Common myeloid progenitor, CD34-positive (primary cell): ENCODE measurements around the gene TSSC4.

Experiments used
- CTCF ChIA-PET: fragments of 350-600 bp; sonication (Branson Sonifier 250); formaldehyde crosslinking; loops from one replicate; lab custom pipeline; 2021; ENCODE audit warnings: antibody characterized with exemption; lab: Charles Lee
- POLR2A ChIA-PET: fragments of 350-600 bp; sonication (Branson Sonifier 250); formaldehyde crosslinking; loops from one replicate; lab custom pipeline; 2021; ENCODE audit warnings: antibody characterized with exemption; lab: Charles Lee
- DNase-seq, 3 donors: peaks; one replicate each; pipeline versions ENCODE4 v3.0.0 to v3.0.0-alpha.2; 2013
- H3K27ac ChIP-seq, 2 experiments: 1 replicate in 1 of 2; 2 replicates in 1 of 2; pipeline ENCODE4 v1.7.0; 2013; ENCODE audit warnings: inconsistent platforms in 2 of 2, low read length in 2 of 2, mild to moderate bottlenecking in 2 of 2, low read depth in 1 of 2, moderate library complexity in 1 of 2; ENCODE audit not compliant: severe bottlenecking in 2 of 2, insufficient read depth in 1 of 2, poor library complexity in 1 of 2
- H3K27me3 ChIP-seq, 5 experiments: replicated peaks in 2 of 5; 1 replicate in 3 of 5; 2 replicates in 2 of 5; pipeline versions ENCODE4 v1.6.1 to v1.7.0; 2013; ENCODE audit warnings: low read length in 4 of 5, mild to moderate bottlenecking in 2 of 5, moderate library complexity in 2 of 5, inconsistent platforms in 1 of 5; ENCODE audit not compliant: insufficient read depth in 5 of 5, control insufficient read depth in 4 of 5
- H3K36me3 ChIP-seq, 4 experiments: 1 replicate in 2 of 4; 2 replicates in 2 of 4; pipeline versions ENCODE4 v1.6.1 to v1.7.0; 2013; ENCODE audit warnings: low read length in 3 of 4, control low read depth in 1 of 4, mild to moderate bottlenecking in 1 of 4; ENCODE audit not compliant: control insufficient read depth in 4 of 4, insufficient read depth in 4 of 4
- H3K4me1 ChIP-seq, 4 experiments: 1 replicate in 3 of 4; 2 replicates in 1 of 4; pipeline versions ENCODE4 v1.6.1 to v1.7.1; 2013; ENCODE audit warnings: low read length in 3 of 4, mild to moderate bottlenecking in 3 of 4, control low read depth in 1 of 4, inconsistent platforms in 1 of 4, moderate library complexity in 1 of 4; ENCODE audit not compliant: control insufficient read depth in 4 of 4, insufficient read depth in 4 of 4; ENCODE audit errors: control extremely low read depth in 1 of 4
- H3K4me3 ChIP-seq, 7 experiments: 1 replicate in 4 of 7; 2 replicates in 3 of 7; pipeline versions ENCODE4 v1.5.1 to v1.7.0; 2013; ENCODE audit warnings: mild to moderate bottlenecking in 7 of 7, low read length in 6 of 7, moderate library complexity in 6 of 7, inconsistent platforms in 2 of 7, low read depth in 2 of 7, control low read depth in 1 of 7; ENCODE audit not compliant: insufficient read depth in 4 of 7, control insufficient read depth in 1 of 7; ENCODE audit errors: extremely low read depth in 1 of 7
- H3K9me3 ChIP-seq, 5 experiments: 1 replicate in 4 of 5; 2 replicates in 1 of 5; pipeline versions ENCODE4 v1.6.1 to v1.7.1; 2013; ENCODE audit warnings: low read length in 4 of 5, mild to moderate bottlenecking in 2 of 5, inconsistent platforms in 1 of 5, low read depth in 1 of 5, moderate library complexity in 1 of 5; ENCODE audit not compliant: control insufficient read depth in 4 of 5, insufficient read depth in 2 of 5; ENCODE audit errors: control extremely low read depth in 1 of 5
- WGBS: methylation state at CpG from one replicate; pipeline ENCODE4 v1.1.5; 2013; ENCODE audit not compliant: insufficient coverage; 5-methylcytosine and 5-hydroxymethylcytosine counted together

TSSC4 gene

DNA sequence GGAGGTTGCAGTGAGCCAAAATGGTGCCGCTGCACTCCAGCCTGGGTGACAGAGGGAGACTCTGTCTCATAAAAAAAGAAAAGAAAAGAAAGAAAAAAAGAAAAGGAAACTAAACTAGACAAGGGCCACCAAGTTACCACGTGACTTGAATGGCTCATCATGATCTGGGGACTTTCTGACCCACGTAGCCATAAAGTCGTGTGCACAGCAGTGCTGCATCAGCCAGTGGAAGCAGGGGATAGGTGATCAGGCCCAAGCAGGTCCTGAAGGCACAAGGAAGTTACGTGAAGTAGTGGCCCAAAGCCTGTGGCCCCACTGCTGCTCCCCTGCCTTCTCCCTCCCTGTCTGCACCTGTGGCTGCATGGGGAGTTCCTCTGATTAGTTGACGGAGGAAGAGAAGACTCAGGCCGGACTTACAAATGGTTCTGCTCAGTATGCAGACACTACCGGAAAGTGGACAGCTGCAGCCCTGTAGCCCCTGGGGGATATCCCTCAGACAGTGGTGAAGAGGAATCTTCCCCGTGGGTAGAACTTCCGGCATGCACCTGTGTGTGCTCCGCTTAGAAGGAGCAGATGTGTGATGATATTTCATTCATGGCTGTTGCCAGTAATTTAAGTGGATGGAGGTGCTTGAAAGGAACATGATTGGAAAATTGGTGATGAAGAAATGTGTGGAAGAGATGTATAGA lies 41.7 kb upstream of the TSSC4 start:
- DNase-seq: no peak
- Histone ChIP-seq H3K4me1 (no peaks in the 10 kb centered on the region), H3K27me3 (peaks cover 0 to 18% (median 0%) of the 10 kb centered on the region in 5 experiments), H3K4me3 (no peak overlapping the region), H3K36me3 (no peaks in the 10 kb centered on the region), H3K9me3 (no peaks in the 10 kb centered on the region), H3K27ac (no peak overlapping the region)
- ChIA-PET POLR2A (no interaction called here), CTCF (no interaction called here)
- 98% methylated on average over 9 of the region's 11 CpGs for WGBS

DNA sequence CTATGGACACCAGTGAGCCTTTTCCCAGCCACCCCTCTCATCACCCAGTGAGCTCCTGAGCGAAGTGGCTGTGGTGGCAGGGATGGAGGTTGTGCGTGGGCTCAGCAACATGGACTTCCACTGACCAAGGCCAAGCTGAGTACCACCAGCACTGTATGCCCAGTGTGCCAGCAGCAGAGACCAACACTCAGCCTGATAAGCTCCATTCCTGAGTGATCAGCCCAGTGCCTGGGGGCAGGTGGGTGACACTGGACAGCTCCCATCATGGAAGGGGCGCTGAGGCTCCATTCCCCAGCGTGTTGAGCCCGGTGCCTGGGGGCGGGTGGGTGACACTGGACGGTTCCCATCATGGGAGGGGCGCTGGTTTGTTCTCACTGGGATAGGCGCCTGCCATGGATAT lies 41.0 kb upstream of the TSSC4 start:
- Histone ChIP-seq H3K4me3 (no peak overlapping the region), H3K27me3 (peaks cover 0 to 18% (median 0%) of the 10 kb centered on the region in 5 experiments), H3K36me3 (no peaks in the 10 kb centered on the region), H3K9me3 (no peaks in the 10 kb centered on the region), H3K27ac (no peak overlapping the region), H3K4me1 (no peaks in the 10 kb centered on the region)
- POLR2A ChIA-PET: no interaction called here
- CTCF ChIA-PET: no interaction called here
- 97% methylated on average over 9 of the region's 9 CpGs for WGBS
- no peak for DNase-seq

DNA sequence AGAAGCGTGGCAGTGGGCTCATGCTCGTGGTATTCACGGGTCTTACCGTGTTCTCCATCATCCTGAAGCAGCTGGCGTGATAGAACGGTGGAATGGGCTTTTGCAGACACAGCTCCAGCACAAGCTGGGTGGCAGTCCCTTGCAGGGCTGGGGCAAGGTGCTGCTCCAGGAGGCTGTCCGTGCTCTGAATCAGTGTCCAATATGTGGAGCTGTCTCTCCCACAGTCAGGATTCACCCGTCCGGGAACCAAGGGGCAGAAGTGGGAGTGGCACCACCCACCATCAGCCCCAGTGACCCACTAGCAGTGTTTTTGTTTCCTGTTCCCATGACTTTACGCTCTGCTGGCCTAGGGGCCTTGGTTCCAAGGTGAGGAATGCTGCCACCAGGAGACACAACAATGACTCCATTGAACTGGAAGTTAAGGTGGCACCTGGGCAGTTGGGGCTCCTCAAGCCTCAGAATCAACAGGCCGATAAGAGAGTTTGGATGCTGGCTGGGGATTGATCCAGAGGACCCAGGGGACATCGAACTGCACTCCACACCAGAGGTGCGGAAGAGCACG lies 40.4 kb upstream of the TSSC4 start:
- WGBS: 97% methylated on average over 14 of the region's 14 CpGs
- CTCF ChIA-PET: no interaction called here

DNA sequence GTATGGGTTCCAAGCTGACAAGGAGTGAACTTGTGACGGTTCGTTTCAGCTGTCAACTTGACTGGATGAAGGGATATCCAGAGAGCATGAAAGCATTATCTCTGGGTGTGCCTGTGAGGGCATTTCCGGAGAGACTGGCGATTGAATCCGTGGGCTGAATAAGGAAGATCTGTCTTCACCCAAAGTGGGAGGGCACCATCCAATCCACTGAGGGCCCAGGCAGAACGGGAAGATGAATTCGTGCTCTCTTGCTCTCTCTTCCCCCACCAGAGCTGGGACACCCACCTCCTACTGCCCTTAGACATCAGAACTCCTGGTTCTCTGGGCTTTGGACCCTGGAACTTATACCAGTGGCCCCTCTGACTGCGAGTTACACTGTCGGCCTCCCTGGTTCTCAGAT lies 39.0 kb upstream of the TSSC4 start:
- CTCF ChIA-PET: no interaction called here
- WGBS: 83% methylated on average over 9 of the region's 9 CpGs

More for the DNA sequence above, 40.4 kb upstream of the TSSC4 start:
- Histone ChIP-seq H3K4me1 (peaks cover 0 to 3% (median 0%) of the 10 kb centered on the region in 4 experiments), H3K4me3 (no peak overlapping the region), H3K9me3 (no peaks in the 10 kb centered on the region), H3K27me3 (peaks cover 0 to 18% (median 0%) of the 10 kb centered on the region in 5 experiments), H3K27ac (no peak overlapping the region), H3K36me3 (no peaks in the 10 kb centered on the region)
- POLR2A ChIA-PET: no interaction called here
- DNase-seq: no peak

DNA sequence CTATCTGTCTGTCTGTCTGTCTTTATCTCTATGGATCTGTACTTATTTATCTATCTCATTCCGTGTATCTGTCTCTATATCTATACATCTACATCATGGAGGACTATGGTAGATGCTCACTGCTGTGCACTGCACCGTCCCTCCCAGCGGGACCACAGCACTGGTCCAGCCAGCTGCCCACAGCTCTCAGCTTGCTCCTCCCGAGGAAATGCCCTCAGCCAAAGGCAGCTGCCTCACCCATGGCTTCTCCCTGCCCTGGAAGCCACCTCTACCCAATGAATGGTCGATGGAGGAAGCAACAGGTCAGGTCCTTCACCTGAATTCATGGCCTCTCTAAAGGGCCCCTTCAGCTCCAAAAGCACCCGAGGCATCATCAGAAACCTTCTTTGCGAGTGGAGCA lies 38.1 kb upstream of the TSSC4 start:
- Histone ChIP-seq H3K27me3 (peaks cover 0 to 15% (median 0%) of the 10 kb centered on the region in 5 experiments), H3K36me3 (no peaks in the 10 kb centered on the region), H3K4me3 (no peak overlapping the region), H3K9me3 (no peaks in the 10 kb centered on the region), H3K27ac (no peak overlapping the region), H3K4me1 (peaks cover 0 to 25% (median 11%) of the 10 kb centered on the region in 4 experiments)
- ChIA-PET POLR2A (interaction anchor here (0.6 to 1.6 kb wide), 2 partner anchors 14 to 37 kb away, joined by 3 to 5 read pairs; partner anchors contain the start of gene CD81), CTCF (no interaction called here)
- DNase-seq: no peak
- 97% methylated on average over 6 of the region's 7 CpGs for WGBS

More for the DNA sequence above, 39.0 kb upstream of the TSSC4 start:
- DNase-seq: no peak
- POLR2A ChIA-PET: no interaction called here
- Histone ChIP-seq H3K4me3 (no peak overlapping the region), H3K9me3 (no peaks in the 10 kb centered on the region), H3K4me1 (peaks cover 0 to 17% (median 7%) of the 10 kb centered on the region in 4 experiments), H3K27me3 (peaks cover 0 to 18% (median 0%) of the 10 kb centered on the region in 5 experiments), H3K27ac (no peak overlapping the region), H3K36me3 (no peaks in the 10 kb centered on the region)

DNA sequence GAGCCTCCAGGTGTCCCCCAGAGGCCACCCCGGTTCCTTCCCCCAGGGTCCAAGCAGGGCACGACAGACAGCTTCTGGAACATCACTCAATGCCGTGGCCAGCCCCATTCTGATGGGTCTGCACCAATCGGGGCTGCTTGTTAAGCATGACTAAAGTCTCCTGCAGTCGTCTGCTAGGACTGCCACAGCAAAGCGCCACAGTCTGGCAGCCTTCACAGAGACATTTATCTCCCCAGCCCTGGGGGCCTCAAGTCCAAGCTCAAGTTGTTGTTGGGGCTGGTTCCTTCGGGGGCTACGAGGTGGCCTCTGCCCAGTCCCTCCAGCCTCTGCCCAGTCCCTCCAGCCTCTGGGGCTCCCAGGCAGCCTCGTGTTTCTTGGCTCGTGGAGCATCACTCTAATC lies 37.4 kb upstream of the TSSC4 start:
- Histone ChIP-seq H3K9me3 (no peaks in the 10 kb centered on the region), H3K36me3 (no peaks in the 10 kb centered on the region), H3K27me3 (peaks cover 0 to 15% (median 0%) of the 10 kb centered on the region in 5 experiments), H3K4me3 (no peak overlapping the region), H3K4me1 (peaks cover 0 to 29% (median 14%) of the 10 kb centered on the region in 4 experiments), H3K27ac (no peak overlapping the region)
- CTCF ChIA-PET: no interaction called here
- WGBS: 92% methylated on average over 10 of the region's 10 CpGs
- no peak for DNase-seq
- POLR2A ChIA-PET: interaction anchor here (0.6 to 1.6 kb wide), 2 partner anchors 14 to 37 kb away, joined by 3 to 5 read pairs; partner anchors contain the start of gene CD81
